A549 (cell line): ENCODE data around the gene CAMTA1.

ENCODE experiments used
- CTCF ChIP-seq: fragments of >200 bp; sonication (Bioruptor Twin); formaldehyde crosslinking; IDR thresholded peaks from 3 replicates; pipeline ENCODE4 v1.5.1; 2016
- PBX3 ChIP-seq: IDR thresholded peaks from 2 replicates; pipeline ENCODE4 v1.6.1; 2012
- POLR2A ChIP-seq: IDR thresholded peaks from 2 replicates; pipeline ENCODE4 v1.6.1; 2012; ENCODE audit warnings: mild to moderate bottlenecking, low read length
- REST ChIP-seq: fragments of 200-600 bp; sonication (generic); IDR thresholded peaks from 2 replicates; pipeline ENCODE4 v1.6.1; 2016; ENCODE audit warnings: antibody characterized with exemption, mild to moderate bottlenecking, moderate library complexity

- TF ChIP-seq POLR2A = no peak
- no peak for TF ChIP-seq PBX3
- TF ChIP-seq CTCF = no peak
- TF ChIP-seq REST = no peak
These were observed 934.3 kb downstream of the CAMTA1 start for GRCh38 chr1:7719468-7720094.
